Measurements from ENCODE around the gene TUBB6. TPM values are rescaled to one million over a fixed set of nuclear protein-coding genes. Genes with fewer than 3 reads are reported as not detected.

The TUBB6 gene
- total and polyA plus RNA-seq, 2 donors (not counting 1 experiment from before 2014, with no cell fraction given): 30.4 to 58.7 TPM

- DNase-seq (no peak), ATAC-seq (ENCODE audit: low read depth) (no peak)
- no peak overlapping the region for H3K9ac ChIP-seq (ENCODE audit: low read length)
- no peak overlapping the region for H2AFZ ChIP-seq (ENCODE audit: insufficient read depth, low read depth, low read length, poor library complexity, severe bottlenecking)
- H3K36me3 ChIP-seq (replicated peaks in 1 of 2; ENCODE audit: control extremely low read depth in 1 of 2, control insufficient read depth in 1 of 2, extremely low read depth in 1 of 2, insufficient read depth in 2 of 2, low read length in 1 of 2): no peaks in the 10 kb centered on the region
- no peak overlapping the region for H3K27ac Mint-ChIP-seq
- no peaks in the 10 kb centered on the region for H4K20me1 ChIP-seq (ENCODE audit: control insufficient read depth, insufficient read depth, low read length, poor library complexity, severe bottlenecking)
- no peaks in the 10 kb centered on the region for H3K4me1 Mint-ChIP-seq
- H3K9me3 Mint-ChIP-seq (ENCODE audit: insufficient read depth): no peaks in the 10 kb centered on the region
- H3K4me1 ChIP-seq (ENCODE audit: control insufficient read depth in 2 of 2, insufficient read depth in 2 of 2, low read length in 2 of 2): no peaks in the 10 kb centered on the region
- 92% methylated on average over 8 of the region's 18 CpGs for WGBS (ENCODE audit: insufficient coverage)
- H3K4me3 ChIP-seq (ENCODE audit: control extremely low read depth in 1 of 5, extremely low read depth in 1 of 5, insufficient read depth in 1 of 5, low read depth in 2 of 5, low read length in 4 of 5): no peak overlapping the region
- TF ChIP-seq, protein P1, sequence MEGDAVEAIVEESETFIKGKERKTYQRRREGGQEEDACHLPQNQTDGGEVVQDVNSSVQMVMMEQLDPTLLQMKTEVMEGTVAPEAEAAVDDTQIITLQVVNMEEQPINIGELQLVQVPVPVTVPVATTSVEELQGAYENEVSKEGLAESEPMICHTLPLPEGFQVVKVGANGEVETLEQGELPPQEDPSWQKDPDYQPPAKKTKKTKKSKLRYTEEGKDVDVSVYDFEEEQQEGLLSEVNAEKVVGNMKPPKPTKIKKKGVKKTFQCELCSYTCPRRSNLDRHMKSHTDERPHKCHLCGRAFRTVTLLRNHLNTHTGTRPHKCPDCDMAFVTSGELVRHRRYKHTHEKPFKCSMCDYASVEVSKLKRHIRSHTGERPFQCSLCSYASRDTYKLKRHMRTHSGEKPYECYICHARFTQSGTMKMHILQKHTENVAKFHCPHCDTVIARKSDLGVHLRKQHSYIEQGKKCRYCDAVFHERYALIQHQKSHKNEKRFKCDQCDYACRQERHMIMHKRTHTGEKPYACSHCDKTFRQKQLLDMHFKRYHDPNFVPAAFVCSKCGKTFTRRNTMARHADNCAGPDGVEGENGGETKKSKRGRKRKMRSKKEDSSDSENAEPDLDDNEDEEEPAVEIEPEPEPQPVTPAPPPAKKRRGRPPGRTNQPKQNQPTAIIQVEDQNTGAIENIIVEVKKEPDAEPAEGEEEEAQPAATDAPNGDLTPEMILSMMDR (IDR thresholded peaks at IDR 0.05): no peak
- no peak for TF ChIP-seq EZH2 (IDR thresholded peaks at IDR 0.05; ENCODE audit: borderline replicate concordance, insufficient read depth, low read depth, low read length, poor library complexity, severe bottlenecking)
- H3K9me3 ChIP-seq (ENCODE audit: control extremely low read depth in 1 of 3, control insufficient read depth in 2 of 3, insufficient read depth in 1 of 3, low read length in 2 of 3): peaks cover 0 to 2% (median 0%) of the 10 kb centered on the region in 3 donors
- peaks cover 27% of the 10 kb centered on the region for H3K27me3 Mint-ChIP-seq
- H3K79me2 ChIP-seq (ENCODE audit: control insufficient read depth, insufficient read depth, low read length): no peaks in the 10 kb centered on the region
- intact Hi-C loops (cut with micrococcal nuclease): no loop called here
- no peak overlapping the region for H3K4me3 Mint-ChIP-seq
- H3K27me3 ChIP-seq (replicated peaks in 1 of 4; ENCODE audit: control extremely low read depth in 1 of 4, control insufficient read depth in 3 of 4, insufficient read depth in 4 of 4, low read length in 3 of 4): peaks cover 0 to 2% (median 0%) of the 10 kb centered on the region in 4 experiments
- no peak overlapping the region for H3K27ac ChIP-seq (ENCODE audit: low read length in 2 of 2)
- H3K4me2 ChIP-seq (replicated peaks; ENCODE audit: low read depth, low read length, poor library complexity, severe bottlenecking): no peak overlapping the region
- ChIA-PET CTCF (interaction anchor here (0.6 to 2.1 kb wide), 2 partner anchors 18 to 33 kb away, joined by 4 to 5 read pairs; no protein-coding TSS in a partner anchor), POLR2A (no interaction called here)
These were observed 12.5 kb upstream of the TUBB6 start for GRCh38 chr18:12295389-12296086.

- no peak overlapping the region for H3K27ac Mint-ChIP-seq
- no peaks in the 10 kb centered on the region for H3K4me1 Mint-ChIP-seq
- no peaks in the 10 kb centered on the region for H3K36me3 ChIP-seq (replicated peaks in 1 of 2; ENCODE audit: control extremely low read depth in 1 of 2, control insufficient read depth in 1 of 2, extremely low read depth in 1 of 2, insufficient read depth in 2 of 2, low read length in 1 of 2)
- CTCF ChIA-PET: interaction anchor here (0.6 kb wide), 1 partner anchor 17 kb away, joined by 4 read pairs; no protein-coding TSS in a partner anchor
- POLR2A ChIA-PET: no interaction called here
- no peaks in the 10 kb centered on the region for H4K20me1 ChIP-seq (ENCODE audit: control insufficient read depth, insufficient read depth, low read length, poor library complexity, severe bottlenecking)
- H3K27ac ChIP-seq (ENCODE audit: low read length in 2 of 2): no peak overlapping the region
- TF ChIP-seq EZH2 (IDR thresholded peaks at IDR 0.05; ENCODE audit: borderline replicate concordance, insufficient read depth, low read depth, low read length, poor library complexity, severe bottlenecking): no peak
- TF ChIP-seq, protein P1 (IDR thresholded peaks at IDR 0.05): no peak
- no peaks in the 10 kb centered on the region for H3K79me2 ChIP-seq (ENCODE audit: control insufficient read depth, insufficient read depth, low read length)
- H3K9ac ChIP-seq (ENCODE audit: low read length): no peak overlapping the region
- H3K9me3 ChIP-seq (ENCODE audit: control extremely low read depth in 1 of 3, control insufficient read depth in 2 of 3, insufficient read depth in 1 of 3, low read length in 2 of 3): peaks cover 0 to 2% (median 0%) of the 10 kb centered on the region in 3 donors
- H3K27me3 Mint-ChIP-seq: peaks cover 27% of the 10 kb centered on the region
- no peak for DNase-seq
- no peak for ATAC-seq (ENCODE audit: low read depth)
- peaks cover 0 to 2% (median 0%) of the 10 kb centered on the region in 4 experiments for H3K27me3 ChIP-seq (replicated peaks in 1 of 4; ENCODE audit: control extremely low read depth in 1 of 4, control insufficient read depth in 3 of 4, insufficient read depth in 4 of 4, low read length in 3 of 4)
- H3K4me2 ChIP-seq (replicated peaks; ENCODE audit: low read depth, low read length, poor library complexity, severe bottlenecking): no peak overlapping the region
- no peaks in the 10 kb centered on the region for H3K9me3 Mint-ChIP-seq (ENCODE audit: insufficient read depth)
- no peak overlapping the region for H3K4me3 Mint-ChIP-seq
- WGBS (ENCODE audit: insufficient coverage): 89% methylated on average over 3 of the region's 3 CpGs
- H3K4me1 ChIP-seq (ENCODE audit: control insufficient read depth in 2 of 2, insufficient read depth in 2 of 2, low read length in 2 of 2): no peaks in the 10 kb centered on the region
- no peak overlapping the region for H2AFZ ChIP-seq (ENCODE audit: insufficient read depth, low read depth, low read length, poor library complexity, severe bottlenecking)
- no peak overlapping the region for H3K4me3 ChIP-seq (ENCODE audit: control extremely low read depth in 1 of 5, extremely low read depth in 1 of 5, insufficient read depth in 1 of 5, low read depth in 2 of 5, low read length in 4 of 5)
- intact Hi-C loops (cut with micrococcal nuclease): no loop called here
These were observed 12.0 kb upstream of the TUBB6 start for GRCh38 chr18:12296087-12296403.
